HG03469 (cell line): ENCODE measurements around the gene LACRT.

Experiments used
- ATAC-seq: cut with Tn5 transposase; IDR thresholded peaks from one replicate; pipeline ENCODE4 v1.9.1; 2021; ENCODE audit warnings: mild to moderate bottlenecking, moderate library complexity, moderate number of reproducible peaks; ENCODE audit not compliant: unreplicated experiment

Gene LACRT

DNA sequence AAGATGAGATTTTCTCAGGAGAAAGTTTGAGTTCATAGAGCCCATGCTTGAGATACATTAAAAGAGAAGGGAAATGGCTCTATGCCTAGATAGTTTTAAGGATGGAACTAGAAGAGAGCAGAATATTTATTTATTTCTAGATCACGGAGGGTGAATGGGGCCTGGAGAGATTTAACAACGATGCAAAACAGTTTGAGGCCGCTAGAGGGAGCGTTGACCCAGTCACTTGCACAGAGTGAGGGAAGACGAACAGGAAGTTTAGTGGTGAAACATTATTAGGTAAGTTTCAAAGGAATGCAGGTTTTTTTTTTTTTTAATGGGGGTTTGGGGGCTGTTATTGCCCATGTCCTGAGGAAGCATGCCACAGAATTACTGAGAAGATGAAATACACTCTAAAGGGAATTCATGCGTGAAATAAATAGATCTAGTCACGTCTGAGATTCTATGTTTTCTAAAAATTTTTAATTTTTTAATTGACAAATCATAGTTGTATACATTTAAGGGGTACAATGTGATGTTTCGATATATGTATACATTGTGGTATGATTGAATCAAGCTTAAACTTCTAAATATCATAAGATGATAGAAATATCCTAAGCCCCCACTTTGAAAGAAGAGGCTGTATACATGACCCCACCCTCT lies 31.4 kb downstream of the LACRT start:
- ATAC-seq: peak; percentile 79

DNA sequence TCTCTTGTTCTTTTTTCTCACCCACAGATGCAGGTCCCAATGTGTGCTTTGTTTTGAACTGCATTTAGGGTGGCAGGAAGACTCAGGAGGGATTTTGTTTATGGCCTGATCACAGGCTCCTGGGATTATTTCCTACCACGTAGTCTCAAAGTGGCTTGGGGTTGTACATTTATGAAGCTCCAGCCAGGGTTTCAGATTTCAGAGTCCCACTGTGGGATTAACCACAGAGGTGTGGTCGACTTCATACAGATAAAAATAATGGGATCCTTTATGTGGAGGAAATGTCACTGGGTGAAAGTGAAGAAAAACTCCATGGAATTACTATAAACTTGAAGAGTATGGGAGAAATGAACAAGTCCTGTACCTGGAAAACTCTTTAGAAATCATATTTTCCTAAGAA lies 32.0 kb downstream of the LACRT start:
- no peak for ATAC-seq

DNA sequence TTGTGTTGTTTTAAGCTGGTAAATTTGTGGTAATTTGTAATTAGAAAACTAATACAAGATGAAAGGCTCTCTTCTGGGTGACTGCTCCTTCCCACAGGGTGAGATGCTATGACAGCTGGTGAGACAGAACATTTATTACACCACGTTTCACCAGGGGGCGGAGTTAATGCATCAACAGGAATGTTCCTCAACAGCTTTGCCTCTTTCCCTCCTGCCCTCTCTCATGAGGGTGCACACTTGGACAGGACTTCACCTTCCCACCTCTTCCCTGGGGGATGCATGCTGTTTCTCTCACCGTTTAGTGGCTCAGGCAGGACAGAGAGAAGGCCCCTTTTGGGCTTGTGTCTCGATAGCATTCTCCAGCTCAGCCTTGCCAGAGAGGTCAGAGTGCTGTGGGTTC lies 32.9 kb downstream of the LACRT start:
- ATAC-seq: no peak

DNA sequence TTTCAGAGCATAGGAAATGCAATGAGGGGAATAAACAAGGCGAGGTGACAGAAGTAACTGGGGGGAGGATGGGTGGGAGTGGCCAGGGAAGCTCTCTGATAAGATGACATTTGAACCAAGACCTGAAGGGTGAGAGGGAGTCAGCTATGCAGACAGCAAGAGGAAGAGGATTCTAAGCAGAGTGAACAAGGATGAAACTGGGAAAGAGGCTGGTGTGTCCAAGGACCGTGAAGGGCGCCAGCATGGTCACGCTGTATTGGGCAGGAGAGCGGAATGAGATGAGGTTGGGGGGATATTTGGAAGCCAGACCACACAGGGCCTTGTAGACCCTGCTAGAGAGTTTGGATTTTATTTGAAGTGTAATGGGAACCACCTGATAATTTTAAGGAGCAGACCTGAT lies 35.7 kb downstream of the LACRT start:
- no peak for ATAC-seq

DNA sequence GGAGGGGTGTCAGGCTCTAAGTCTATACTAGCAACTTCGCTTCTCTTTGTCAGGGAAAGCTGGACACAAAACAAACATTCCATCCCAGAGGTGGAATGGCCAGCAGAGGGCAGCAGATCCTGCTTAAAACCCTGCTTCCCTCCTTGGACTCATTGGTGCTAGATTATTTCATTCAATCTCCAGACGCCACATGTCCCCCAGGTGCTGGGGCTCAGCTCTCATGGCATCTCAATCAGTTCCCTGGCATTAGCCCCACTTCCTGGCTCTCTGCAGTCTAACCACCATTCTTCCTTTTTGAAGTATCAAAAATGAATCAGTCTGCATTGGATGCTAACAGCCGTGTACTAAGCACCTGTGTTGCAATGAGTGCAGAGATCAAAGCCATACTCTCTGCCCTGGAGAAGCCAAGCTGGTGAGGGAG lies 38.2 kb downstream of the LACRT start:
- ATAC-seq: no peak

DNA sequence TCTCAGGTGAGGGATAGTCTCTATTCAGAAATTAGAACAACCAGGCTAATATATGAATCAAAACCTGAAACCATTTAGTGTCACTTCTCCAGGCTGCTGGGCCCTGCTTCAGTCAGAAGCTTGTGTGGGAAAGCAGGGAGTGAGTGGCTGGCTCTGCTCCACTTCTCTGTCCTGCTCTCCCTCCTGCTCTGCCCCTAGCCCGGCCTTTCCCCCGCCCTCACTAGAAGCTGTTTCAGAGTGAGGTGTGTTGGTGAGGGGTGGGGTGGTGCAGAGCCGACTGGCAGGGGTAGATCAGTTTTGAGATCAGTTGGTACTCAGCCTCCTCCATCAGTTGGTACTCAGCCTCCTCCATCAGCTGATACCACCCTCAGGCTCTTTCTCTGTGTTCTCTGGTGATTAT lies 39.2 kb downstream of the LACRT start:
- no peak for ATAC-seq

DNA sequence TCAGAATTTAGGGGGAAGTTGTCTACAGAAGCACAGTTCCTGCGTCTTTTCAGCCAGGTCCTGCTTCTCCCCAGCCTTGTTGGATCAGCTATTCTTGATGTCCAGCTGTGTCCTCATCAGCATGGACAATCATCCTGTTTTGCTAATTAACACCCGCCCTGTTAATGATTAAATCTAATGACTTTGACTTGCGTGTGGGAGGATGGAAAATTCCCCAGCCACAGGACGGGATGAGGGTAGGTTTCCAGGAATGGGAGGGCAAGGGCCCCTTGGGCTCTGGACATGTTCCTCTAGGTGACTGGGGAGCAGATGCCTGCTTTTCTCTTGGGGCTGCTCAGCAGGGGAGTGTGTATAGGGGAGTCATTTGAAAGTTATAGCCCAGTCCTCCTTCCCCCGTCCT lies 41.0 kb downstream of the LACRT start:
- no peak for ATAC-seq

DNA sequence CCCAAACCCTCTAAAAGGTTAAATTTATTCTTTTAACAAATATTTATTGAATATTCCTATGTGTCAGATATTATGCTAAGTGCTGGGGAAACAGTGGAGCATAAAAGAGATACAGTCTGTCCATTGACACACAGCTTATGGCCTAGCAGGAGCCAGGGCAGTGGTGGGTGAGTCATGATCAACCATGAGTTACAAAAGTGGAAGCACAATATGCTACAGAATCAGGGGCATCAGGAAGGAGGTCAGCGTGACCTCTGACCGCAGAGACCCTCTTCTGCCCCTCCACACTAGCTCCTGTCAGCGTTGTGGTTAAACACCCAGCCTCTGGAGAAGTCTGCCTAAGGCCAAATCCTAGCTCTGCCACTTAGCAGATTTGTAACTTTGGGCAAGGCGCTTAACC lies 41.6 kb downstream of the LACRT start:
- ATAC-seq: no peak

DNA sequence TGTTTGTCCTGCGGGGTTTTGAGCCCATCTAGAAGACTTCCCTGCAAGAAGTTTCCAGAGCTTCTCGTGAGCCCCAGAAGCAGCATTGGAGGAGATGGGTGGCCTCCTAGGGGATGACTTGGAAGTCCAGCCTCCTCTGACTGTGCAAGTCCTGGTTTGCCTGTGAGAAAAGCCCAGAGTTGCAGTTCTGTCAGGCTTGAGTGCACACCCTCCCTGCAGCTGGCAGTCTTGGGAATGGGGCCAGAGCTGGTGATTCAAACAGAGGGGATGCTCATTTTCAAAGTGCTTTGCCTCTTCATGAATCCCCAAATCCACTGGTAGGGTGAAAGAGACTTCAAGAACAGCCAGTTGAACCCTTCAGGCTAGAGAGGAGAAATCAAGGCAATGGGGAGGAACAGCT lies 42.4 kb downstream of the LACRT start:
- ATAC-seq: no peak

DNA sequence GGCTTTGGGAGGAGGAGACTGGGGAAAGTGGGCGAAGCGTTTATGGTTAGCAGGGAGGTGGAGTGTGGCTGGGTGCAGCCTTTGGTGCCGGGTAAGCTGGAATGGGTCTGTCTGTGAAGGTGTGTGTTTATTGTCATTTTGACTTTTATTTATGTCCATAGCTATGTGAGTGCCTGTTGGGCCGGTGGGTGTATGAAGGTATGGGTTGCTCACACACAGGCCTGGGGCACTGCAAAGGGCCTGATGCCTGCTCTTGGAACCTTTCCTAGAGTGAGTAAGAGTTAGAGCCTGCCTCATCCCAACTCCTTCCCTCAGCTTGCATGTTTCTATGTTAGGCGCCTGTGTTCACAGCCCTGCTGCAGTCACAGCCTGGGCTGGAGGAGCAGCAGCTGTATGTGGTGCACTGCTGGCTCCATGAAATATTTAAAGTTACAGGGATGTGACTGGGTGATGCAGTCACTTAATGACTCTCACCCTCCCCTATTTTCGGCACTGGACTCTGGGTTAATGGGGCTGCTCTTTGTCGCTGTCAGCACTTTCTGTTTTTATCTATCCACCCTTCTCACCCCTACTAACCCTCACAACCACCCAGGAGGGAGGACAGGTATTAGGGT lies 43.6 kb downstream of the LACRT start:
- ATAC-seq: no peak

DNA sequence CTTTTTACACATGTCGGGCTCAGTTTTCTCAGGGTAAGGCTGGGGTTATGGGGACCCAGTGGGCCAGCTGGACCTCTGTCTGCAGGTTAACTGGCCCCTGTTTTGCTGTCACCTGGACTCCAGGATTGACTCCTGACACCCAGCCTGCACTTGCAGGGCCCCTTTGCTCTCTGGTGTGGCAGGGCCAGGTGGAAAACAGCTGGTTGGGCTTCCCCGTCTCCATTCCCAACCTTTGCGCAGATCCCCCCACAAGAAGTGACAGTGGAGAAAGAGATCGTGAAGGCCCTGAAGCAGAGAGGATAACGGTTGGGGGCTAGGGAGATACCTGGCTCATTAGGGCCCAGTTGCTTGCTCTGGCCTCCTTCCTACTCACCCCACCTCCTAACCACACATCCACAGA lies 44.7 kb downstream of the LACRT start:
- ATAC-seq: no peak

DNA sequence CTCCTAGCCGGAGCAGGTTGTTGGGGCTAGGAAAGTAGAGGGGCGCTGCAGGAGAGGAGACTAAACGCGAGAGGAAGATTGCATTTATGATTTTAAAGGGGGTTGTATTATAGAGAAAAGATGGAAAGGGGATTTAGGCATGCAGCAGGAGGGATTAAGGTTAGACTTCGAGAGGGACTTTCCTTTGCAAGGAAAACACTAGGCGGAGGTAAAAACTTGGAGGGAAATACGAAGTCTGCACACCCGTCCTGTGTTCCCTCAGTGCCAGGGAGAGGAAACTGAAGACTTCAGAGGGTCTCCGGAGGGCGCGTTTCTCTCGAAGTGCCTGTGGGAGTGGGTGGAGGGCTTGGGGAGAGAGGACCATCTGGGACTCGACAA lies 45.8 kb downstream of the LACRT start:
- ATAC-seq: no peak

DNA sequence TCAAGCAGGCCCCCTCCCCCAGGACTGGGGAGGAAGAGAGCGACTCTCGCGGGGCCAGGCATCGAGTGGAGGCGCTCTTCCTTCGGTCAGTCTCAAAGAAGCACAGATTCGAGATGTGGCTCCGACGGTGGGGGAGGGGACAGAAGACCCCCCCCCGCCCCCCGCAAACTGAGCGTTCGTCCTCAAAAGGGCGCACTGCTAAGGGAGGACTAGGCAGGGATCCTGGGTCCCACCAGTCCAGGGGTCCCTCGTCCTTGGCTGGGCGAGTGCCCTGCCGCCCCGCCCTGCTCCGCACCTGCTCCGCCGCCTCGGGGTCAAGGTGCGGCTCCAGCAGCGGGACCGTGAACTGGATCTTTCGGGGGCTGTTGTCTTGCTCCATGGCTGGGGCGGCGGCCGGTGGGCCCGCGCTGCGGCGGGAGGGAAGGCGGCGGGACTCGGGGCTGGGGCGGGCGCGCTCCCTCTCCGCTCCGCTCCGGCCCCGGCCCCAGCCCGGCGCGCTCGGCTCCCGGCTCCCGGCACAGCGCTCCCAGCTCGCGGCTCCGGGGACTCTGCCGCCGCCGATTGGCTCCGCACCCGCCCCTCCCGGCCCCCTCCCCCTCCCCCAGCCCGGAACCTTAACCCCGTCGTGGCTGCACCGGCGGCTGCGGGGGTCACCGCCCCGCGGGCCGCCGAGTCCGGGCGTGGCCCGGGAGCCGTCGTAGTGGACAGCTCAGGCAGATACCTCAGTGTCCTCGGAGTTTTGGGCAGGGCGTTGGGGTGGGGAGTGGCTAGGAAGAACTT lies 46.4 kb downstream of the LACRT start, which contains the start of gene PPP1R1A:
TSS of gene PPP1R1A (minus strand) at position 550 of the 780 bp plus-strand sequence. CDS start at position 379, 171 bp downstream.
- no peak for ATAC-seq

DNA sequence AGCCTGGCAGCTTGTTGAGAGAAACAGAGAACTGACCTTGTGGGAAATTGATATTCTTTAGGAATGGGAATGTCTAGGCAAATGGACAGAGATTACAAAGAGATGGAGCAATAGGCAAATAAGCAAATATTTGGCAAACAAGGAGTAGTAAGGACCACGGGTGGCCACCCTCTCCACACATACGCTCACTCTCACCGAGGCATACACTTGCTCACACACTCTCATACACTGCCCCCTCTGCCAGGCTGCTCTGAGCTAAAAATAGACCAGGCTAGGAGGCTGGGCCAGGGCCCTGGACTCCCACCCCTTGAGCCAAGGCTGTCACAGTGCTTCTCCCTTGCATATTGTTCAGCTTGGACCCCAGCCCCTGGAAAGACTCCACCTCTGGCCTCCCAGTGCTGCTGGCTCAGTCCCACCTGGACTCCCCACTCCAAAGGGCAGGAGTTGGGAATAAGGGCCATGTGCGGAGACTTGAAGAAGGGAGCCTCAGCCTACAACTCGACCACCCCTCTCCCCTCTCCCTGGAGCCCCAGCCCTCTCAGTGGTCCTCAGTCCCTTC lies 47.3 kb downstream of the LACRT start:
- no peak for ATAC-seq

DNA sequence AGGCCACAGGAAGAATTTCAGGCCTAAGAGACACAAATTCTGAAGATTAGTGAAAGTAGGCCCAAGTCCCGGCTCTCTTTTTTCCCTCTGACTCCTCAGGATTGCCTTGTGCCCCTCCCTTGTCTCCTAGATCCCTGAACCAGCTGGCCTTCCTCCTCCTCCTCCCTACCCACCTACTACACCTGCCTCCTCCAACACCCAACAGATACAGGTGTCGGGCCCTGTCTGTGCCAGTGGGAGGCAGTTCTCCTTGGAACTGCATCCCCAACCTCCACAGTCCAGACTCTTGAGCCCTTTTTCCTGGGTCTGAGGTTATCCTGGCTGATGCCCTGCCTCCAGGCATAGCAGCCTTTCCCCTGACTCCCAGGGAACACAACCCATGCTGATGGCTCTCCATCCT lies 48.1 kb downstream of the LACRT start:
- no peak for ATAC-seq

DNA sequence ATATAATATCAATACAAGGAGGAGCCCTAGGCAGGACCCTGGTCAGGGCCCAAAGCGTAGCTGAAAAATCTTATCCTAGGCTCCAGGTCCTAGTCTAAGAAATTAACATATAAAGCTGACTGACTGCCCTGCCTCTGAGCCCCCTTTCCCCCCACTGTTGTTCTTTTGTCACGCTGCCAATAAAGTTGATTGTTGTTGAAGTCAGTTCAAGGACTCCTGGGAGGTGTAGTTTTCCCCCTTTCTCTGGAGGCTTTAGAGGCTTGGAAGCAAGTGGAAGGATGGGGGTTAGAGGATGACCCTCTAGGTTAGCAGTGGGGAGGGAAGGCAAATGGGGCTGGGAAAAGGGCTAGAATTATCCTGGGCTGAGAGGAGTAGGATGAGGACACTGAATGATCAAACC lies 49.5 kb downstream of the LACRT start:
- no peak for ATAC-seq

DNA sequence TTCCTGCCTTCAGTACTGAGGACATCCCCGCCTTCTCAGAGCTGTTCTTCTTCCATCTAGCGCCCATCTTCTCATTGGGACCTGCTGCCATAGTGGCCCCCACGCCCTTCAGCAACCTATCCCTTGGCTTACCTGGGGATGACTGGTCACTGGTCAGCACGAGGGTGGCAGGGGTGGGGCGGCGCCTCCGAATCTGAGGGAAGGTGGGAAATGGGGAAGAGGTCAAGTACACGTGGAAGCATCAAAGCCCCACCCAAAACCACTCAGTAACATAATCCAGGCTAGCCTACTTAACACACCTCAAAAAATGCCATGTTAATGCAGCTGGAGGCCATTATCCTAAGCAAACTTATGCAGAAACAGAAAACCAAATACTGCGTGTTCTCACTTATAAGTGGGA lies 50.6 kb downstream of the LACRT start:
- no peak for ATAC-seq

DNA sequence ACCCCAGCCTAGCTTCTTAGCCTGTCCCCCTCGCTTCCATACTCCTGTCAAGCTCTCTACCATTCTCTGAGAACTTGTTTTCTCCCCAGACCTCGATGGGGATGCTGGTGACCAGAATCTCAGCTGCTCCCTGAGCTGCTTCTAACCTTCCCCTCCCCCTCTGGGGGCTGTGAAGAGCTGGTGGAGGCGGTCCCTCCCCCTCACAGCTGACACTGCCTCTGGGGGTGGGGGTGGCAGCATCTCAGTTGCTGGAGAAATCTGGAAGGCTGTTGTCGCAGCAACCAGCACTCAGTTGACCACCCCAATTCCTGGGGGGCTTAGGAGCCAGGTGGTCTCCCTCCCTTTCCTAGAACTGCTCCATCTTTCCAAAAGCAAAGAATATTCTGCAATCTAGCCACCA lies 51.0 kb downstream of the LACRT start:
- no peak for ATAC-seq

DNA sequence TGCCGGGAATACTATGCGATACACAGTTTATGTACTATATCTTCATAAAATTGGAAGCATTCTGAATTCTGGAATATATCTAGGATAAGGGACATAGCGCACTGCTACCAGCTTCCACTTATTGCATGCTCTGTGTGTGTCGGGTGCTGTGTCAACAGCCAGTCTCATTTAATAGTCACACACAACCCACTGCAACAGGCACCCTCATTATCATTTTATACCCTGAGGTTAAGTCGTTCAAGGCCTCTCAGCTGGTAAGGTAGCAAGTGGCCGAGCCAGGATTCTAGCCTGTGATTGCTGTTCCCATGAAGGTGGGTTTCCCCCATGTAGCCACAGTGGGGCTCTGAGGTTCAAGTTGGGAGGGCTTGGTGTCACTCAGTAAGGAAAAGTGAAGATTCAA lies 53.3 kb downstream of the LACRT start:
- ATAC-seq: no peak
